Measurements from ENCODE around the gene ELP4. TPM values are rescaled to one million over a fixed set of nuclear protein-coding genes. Genes with fewer than 3 reads are reported as not detected.

The ELP4 gene
- total RNA-seq, 1 experiment from 2014 or later: 15.2 TPM

DNA sequence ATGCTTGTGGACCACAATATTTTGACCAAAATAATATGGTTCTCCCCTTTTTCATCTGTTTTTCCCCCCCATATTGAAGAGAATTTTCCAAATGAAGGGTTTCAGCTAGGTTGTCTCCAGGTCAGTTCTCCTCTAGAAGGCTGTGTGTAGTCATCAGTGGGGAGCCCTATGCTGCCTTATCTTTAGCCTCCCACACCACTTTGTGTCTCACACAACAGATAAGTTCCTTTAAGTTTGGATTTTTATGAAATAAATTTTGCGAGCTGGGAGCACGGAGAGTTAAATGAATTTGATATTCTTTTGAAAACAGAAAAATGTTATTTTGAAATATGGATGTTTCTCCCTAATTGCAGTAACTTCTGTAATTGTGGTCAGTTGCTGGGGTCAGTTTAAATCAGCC lies 272.7 kb downstream of the ELP4 start:
- H2AK5ac ChIP-seq (ENCODE audit: insufficient read length, low read length): no peak overlapping the region
- no peak overlapping the region for H2BK20ac ChIP-seq (ENCODE audit: low read depth, low read length, poor library complexity, severe bottlenecking)
- H2BK12ac ChIP-seq (ENCODE audit: insufficient read length, low read depth, low read length): no peak overlapping the region
- H4K8ac ChIP-seq (replicated peaks; ENCODE audit: insufficient read length, low read depth, low read length): no peak overlapping the region
- H3K18ac ChIP-seq (ENCODE audit: insufficient read length, low read depth, low read length): no peak overlapping the region
- H3K23me2 ChIP-seq (ENCODE audit: insufficient read length, low read depth, low read length, poor library complexity, severe bottlenecking): no peaks in the 10 kb centered on the region
- no peak overlapping the region for H2BK15ac ChIP-seq (ENCODE audit: low read depth, low read length)
- no peak overlapping the region for H3K4me2 ChIP-seq (ENCODE audit: insufficient read depth, insufficient read length, low read length)
- H3K23ac ChIP-seq (ENCODE audit: insufficient read length, low read depth, low read length): no peak overlapping the region
- no peak overlapping the region for H4K91ac ChIP-seq (ENCODE audit: insufficient read length, low read depth, low read length)
- Mint-ChIP-seq H3K27me3 (ENCODE audit: low read depth) (no peaks in the 10 kb centered on the region), H3K9me3 (peaks cover 3 to 4% of the 10 kb centered on the region in 2 experiments; a peak in 2 of 5 replicates), H3K4me3 (no peak overlapping the region), H3K36me3 (ENCODE audit: insufficient read depth in 1 of 3, low read depth in 3 of 3) (peaks cover 2 to 5% (median 2%) of the 10 kb centered on the region in 3 experiments; a peak in 3 of 7 replicates), H3K27ac (no peak overlapping the region; a peak in 1 of 7 replicates), H3K4me1 (peaks cover 7 to 19% of the 10 kb centered on the region in 2 experiments)
- H3K4me1 ChIP-seq (ENCODE audit: insufficient read depth, low read length): no peaks in the 10 kb centered on the region
- no peak overlapping the region for H2BK120ac ChIP-seq (ENCODE audit: low read depth, low read length, poor library complexity, severe bottlenecking)
- H4K20me1 ChIP-seq (ENCODE audit: control insufficient read depth, insufficient read depth, insufficient read length): peaks cover 3% of the 10 kb centered on the region
- WGBS (ENCODE audit: extremely low coverage, insufficient read length, low lambda C conversion rate): 100% methylated on average over 2 of the region's 2 CpGs
- TF ChIP-seq, protein P1, sequence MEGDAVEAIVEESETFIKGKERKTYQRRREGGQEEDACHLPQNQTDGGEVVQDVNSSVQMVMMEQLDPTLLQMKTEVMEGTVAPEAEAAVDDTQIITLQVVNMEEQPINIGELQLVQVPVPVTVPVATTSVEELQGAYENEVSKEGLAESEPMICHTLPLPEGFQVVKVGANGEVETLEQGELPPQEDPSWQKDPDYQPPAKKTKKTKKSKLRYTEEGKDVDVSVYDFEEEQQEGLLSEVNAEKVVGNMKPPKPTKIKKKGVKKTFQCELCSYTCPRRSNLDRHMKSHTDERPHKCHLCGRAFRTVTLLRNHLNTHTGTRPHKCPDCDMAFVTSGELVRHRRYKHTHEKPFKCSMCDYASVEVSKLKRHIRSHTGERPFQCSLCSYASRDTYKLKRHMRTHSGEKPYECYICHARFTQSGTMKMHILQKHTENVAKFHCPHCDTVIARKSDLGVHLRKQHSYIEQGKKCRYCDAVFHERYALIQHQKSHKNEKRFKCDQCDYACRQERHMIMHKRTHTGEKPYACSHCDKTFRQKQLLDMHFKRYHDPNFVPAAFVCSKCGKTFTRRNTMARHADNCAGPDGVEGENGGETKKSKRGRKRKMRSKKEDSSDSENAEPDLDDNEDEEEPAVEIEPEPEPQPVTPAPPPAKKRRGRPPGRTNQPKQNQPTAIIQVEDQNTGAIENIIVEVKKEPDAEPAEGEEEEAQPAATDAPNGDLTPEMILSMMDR (conservative IDR thresholded peaks at IDR 0.05): no peak
- no peaks in the 10 kb centered on the region for H3K79me2 ChIP-seq (ENCODE audit: insufficient read depth, low read length)
- H3K4ac ChIP-seq (ENCODE audit: low read depth, low read length): no peak overlapping the region
- no peak overlapping the region for H2BK5ac ChIP-seq (ENCODE audit: insufficient read length, low read length)
- H3K56ac ChIP-seq (ENCODE audit: insufficient read length, low read depth, low read length): no peak overlapping the region
- H3K9me3 ChIP-seq (ENCODE audit: control insufficient read depth, low read depth, low read length): no peaks in the 10 kb centered on the region
- no peak overlapping the region for H3K27ac ChIP-seq (ENCODE audit: insufficient read length, low read depth, low read length)
- H2AFZ ChIP-seq (ENCODE audit: low read length): no peak overlapping the region
- H3T11ph ChIP-seq (ENCODE audit: low read length): no peak overlapping the region
- no peak overlapping the region for H4K5ac ChIP-seq (ENCODE audit: insufficient read length, low read depth, low read length)
- no peak for DNase-seq
- no peaks in the 10 kb centered on the region for H3K79me1 ChIP-seq (ENCODE audit: insufficient read depth, low read depth, low read length, poor library complexity, severe bottlenecking)
- no peak overlapping the region for H3K9ac ChIP-seq (ENCODE audit: extremely low read depth, insufficient read length, low read length)
- H3K14ac ChIP-seq (ENCODE audit: insufficient read depth, low read length): no peak overlapping the region
- H3K27me3 ChIP-seq (ENCODE audit: insufficient read depth, low read length): no peaks in the 10 kb centered on the region

Data from H9 (cell line).